HEK293 (cell line): ENCODE data around the gene CCBE1.

ENCODE experiments used
- CTCF ChIA-PET: fragments of 350-600 bp; formaldehyde crosslinking; extraction: SDS; loops from one replicate; lab custom pipeline; 2021; ENCODE audit warnings: antibody characterized with exemption; lab: Yijun Ruan, JAX
- POLR2A ChIA-PET: fragments of 300-600 bp; formaldehyde crosslinking; extraction: SDS; loops from one replicate; lab custom pipeline; 2020; ENCODE audit warnings: antibody characterized with exemption, inconsistent platforms; lab: Yijun Ruan, JAX
- H3K27ac ChIP-seq: fragments of 200-500 bp; sonication (Bioruptor generic); 2 replicates; pipeline ENCODE4 v1.5.1; 2014; ENCODE audit warnings: low read depth, low read length, control low read depth, inconsistent platforms; ENCODE audit errors: extremely low read depth
- H3K36me3 ChIP-seq, 2 experiments: fragments of 200-500 bp in 1 of 2; sonication (Bioruptor generic) in 1 of 2; 1 replicate in 1 of 2; 2 replicates in 1 of 2; pipeline ENCODE4 v1.5.1; 2014 to 2017; ENCODE audit warnings: inconsistent platforms in 2 of 2, low read length in 2 of 2; ENCODE audit not compliant: control insufficient read depth in 2 of 2, insufficient read depth in 1 of 2
- H3K4me1 ChIP-seq: fragments of 200-500 bp; sonication (Bioruptor generic); 2 replicates; pipeline ENCODE4 v1.5.1; 2014; ENCODE audit warnings: mild to moderate bottlenecking, low read length, inconsistent platforms; ENCODE audit not compliant: control insufficient read depth, insufficient read depth
- H3K4me3 ChIP-seq: 2 replicates; pipeline ENCODE4 v1.5.1; 2011; ENCODE audit warnings: low read depth, mild to moderate bottlenecking, control low read depth, low read length, moderate library complexity
- H3K9me3 ChIP-seq: fragments of 200-500 bp; sonication (Bioruptor generic); 2 replicates; pipeline ENCODE4 v1.5.1; 2014; ENCODE audit warnings: low read depth, low read length, inconsistent platforms; ENCODE audit not compliant: control insufficient read depth, insufficient read depth
- FEZF1 ChIP-seq: fragments of 450-650 bp; formaldehyde crosslinking; IDR thresholded peaks from 2 replicates; pipeline ENCODE4 v1.5.1; 2016; ENCODE audit warnings: missing biosample characterization, missing genetic modification characterization
- REPIN1 ChIP-seq: fragments of 450-650 bp; formaldehyde crosslinking; IDR thresholded peaks from 2 replicates; pipeline ENCODE4 v1.5.1; 2017; ENCODE audit warnings: missing biosample characterization, missing genetic modification characterization, low read depth
- SP7 ChIP-seq: fragments of 450-650 bp; formaldehyde crosslinking; IDR thresholded peaks from 2 replicates; pipeline ENCODE4 v1.5.1; 2016; ENCODE audit warnings: missing biosample characterization, missing genetic modification characterization
- ZFP3 ChIP-seq: fragments of 450-650 bp; formaldehyde crosslinking; IDR thresholded peaks from 2 replicates; pipeline ENCODE4 v1.5.1; 2016; ENCODE audit warnings: low read depth, missing biosample characterization, missing genetic modification characterization
- ZNF202 ChIP-seq: fragments of 450-650 bp; formaldehyde crosslinking; IDR thresholded peaks from 2 replicates; pipeline ENCODE4 v1.5.1; 2016; ENCODE audit warnings: missing biosample characterization, missing genetic modification characterization, borderline replicate concordance
- ZNF394 ChIP-seq: fragments of 450-650 bp; formaldehyde crosslinking; IDR thresholded peaks from 2 replicates; pipeline ENCODE4 v1.5.1; 2016; ENCODE audit warnings: missing biosample characterization, missing genetic modification characterization, mild to moderate bottlenecking, moderate library complexity, borderline replicate concordance
- ZNF623 ChIP-seq: fragments of 450-650 bp; formaldehyde crosslinking; IDR thresholded peaks from 2 replicates; pipeline ENCODE4 v1.5.1; 2016; ENCODE audit warnings: missing biosample characterization, missing genetic modification characterization
- ZNF654 ChIP-seq: fragments of 450-650 bp; formaldehyde crosslinking; IDR thresholded peaks from 2 replicates; pipeline ENCODE4 v1.5.1; 2016; ENCODE audit warnings: low read depth, missing biosample characterization, missing genetic modification characterization
- ZNF843 ChIP-seq: fragments of 450-650 bp; formaldehyde crosslinking; IDR thresholded peaks from 2 replicates; pipeline ENCODE4 v1.5.1; 2016; ENCODE audit warnings: missing biosample characterization, missing genetic modification characterization
- ZSCAN30 ChIP-seq: fragments of 450-650 bp; IDR thresholded peaks from 2 replicates; pipeline ENCODE4 v1.5.1; 2018; ENCODE audit warnings: missing biosample characterization, mild to moderate bottlenecking, missing genetic modification characterization, moderate library complexity
- TF ChIP-seq, protein P1 (sequence below): fragments of 450-650 bp; formaldehyde crosslinking; IDR thresholded peaks from 2 replicates; pipeline ENCODE4 v1.5.1; 2017; ENCODE audit warnings: missing biosample characterization, mild to moderate bottlenecking, missing genetic modification characterization, moderate library complexity
- TF ChIP-seq, protein P2 (sequence below): fragments of 450-650 bp; formaldehyde crosslinking; IDR thresholded peaks from 2 replicates; pipeline ENCODE4 v1.5.1; 2016; ENCODE audit warnings: missing biosample characterization, missing genetic modification characterization
- TF ChIP-seq, protein P3 (sequence below): fragments of 450-650 bp; formaldehyde crosslinking; IDR thresholded peaks from 2 replicates; pipeline ENCODE4 v1.5.1; 2017; ENCODE audit warnings: missing biosample characterization, missing genetic modification characterization

The CCBE1 gene

DNA sequence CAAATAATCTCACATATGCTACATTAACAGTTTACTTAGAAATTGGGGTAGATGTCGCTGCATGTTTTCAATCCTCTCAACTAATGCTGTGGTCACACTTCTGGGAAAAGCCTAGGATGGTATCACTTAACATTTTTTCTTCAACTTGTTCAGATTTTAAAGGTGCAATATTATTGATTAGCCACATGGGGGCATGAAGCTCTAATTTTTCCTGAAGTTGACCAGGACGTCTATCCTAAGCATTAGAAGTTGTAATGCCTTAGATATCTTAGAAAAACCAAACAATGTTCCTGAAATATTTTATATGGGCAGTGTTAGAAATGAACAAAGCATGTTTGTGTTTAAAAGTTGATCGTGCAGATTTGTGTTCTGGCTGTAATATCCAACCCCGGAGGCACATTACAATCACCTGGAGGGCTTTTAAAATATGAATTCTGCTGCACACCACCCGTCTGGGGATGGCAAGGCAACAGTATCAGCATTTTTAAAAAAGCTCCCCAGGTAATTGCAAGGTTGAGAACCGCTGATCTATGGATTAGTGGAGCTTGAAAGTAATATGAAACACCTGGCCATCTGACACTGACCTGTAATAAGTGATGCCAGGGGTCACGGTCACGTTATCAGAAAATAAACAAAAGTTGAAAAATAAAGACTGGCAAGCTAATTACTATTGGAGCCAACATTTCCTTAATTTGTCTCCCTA, 237.7 kb downstream of the CCBE1 start:
- Histone ChIP-seq H3K27ac (peak overlapping the region; percentile 43; the same call in 1 of the 2 replicates), H3K36me3 (no peaks in the 10 kb centered on the region), H3K4me1 (peaks cover 22% of the 10 kb centered on the region), H3K4me3 (no peak overlapping the region), H3K9me3 (no peaks in the 10 kb centered on the region)
- ChIA-PET POLR2A (interaction anchor here (1.3 to 2.7 kb wide), 7 partner anchors 25 to 441 kb away, joined by 3 to 14 read pairs (median 9); partner anchors contain the start of genes CCBE1 and PMAIP1), CTCF (interaction anchor here (0.5 to 7.1 kb wide), 67 partner anchors 9 to 850 kb away, joined by 3 to 204 read pairs (median 5); partner anchors contain the start of genes CCBE1 and PMAIP1)
- no peak for TF ChIP-seq ZNF623 (tag by site-specific recombination)
- TF ChIP-seq, protein P1, sequence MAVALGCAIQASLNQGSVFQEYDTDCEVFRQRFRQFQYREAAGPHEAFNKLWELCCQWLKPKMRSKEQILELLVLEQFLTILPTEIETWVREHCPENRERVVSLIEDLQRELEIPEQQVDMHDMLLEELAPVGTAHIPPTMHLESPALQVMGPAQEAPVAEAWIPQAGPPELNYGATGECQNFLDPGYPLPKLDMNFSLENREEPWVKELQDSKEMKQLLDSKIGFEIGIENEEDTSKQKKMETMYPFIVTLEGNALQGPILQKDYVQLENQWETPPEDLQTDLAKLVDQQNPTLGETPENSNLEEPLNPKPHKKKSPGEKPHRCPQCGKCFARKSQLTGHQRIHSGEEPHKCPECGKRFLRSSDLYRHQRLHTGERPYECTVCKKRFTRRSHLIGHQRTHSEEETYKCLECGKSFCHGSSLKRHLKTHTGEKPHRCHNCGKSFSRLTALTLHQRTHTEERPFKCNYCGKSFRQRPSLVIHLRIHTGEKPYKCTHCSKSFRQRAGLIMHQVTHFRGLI (tag by site-specific recombination): no peak
- TF ChIP-seq FEZF1 (tag by site-specific recombination): peak; percentile 23
- peak; percentile 14 for TF ChIP-seq SP7 (tag by site-specific recombination)
- no peak for TF ChIP-seq ZSCAN30
- peak; percentile 69 for TF ChIP-seq ZNF654
- TF ChIP-seq, protein P2, sequence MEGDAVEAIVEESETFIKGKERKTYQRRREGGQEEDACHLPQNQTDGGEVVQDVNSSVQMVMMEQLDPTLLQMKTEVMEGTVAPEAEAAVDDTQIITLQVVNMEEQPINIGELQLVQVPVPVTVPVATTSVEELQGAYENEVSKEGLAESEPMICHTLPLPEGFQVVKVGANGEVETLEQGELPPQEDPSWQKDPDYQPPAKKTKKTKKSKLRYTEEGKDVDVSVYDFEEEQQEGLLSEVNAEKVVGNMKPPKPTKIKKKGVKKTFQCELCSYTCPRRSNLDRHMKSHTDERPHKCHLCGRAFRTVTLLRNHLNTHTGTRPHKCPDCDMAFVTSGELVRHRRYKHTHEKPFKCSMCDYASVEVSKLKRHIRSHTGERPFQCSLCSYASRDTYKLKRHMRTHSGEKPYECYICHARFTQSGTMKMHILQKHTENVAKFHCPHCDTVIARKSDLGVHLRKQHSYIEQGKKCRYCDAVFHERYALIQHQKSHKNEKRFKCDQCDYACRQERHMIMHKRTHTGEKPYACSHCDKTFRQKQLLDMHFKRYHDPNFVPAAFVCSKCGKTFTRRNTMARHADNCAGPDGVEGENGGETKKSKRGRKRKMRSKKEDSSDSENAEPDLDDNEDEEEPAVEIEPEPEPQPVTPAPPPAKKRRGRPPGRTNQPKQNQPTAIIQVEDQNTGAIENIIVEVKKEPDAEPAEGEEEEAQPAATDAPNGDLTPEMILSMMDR (tag by site-specific recombination): peak; percentile 41; the same call in 1 of the 2 replicates
- no peak for TF ChIP-seq ZNF202 (tag by site-specific recombination)
- TF ChIP-seq ZNF843 (tag by site-specific recombination): 0 out of 2 replicates have a peak, but pooled peaks have one; percentile 16
- no peak for TF ChIP-seq ZFP3 (tag by site-specific recombination)

DNA sequence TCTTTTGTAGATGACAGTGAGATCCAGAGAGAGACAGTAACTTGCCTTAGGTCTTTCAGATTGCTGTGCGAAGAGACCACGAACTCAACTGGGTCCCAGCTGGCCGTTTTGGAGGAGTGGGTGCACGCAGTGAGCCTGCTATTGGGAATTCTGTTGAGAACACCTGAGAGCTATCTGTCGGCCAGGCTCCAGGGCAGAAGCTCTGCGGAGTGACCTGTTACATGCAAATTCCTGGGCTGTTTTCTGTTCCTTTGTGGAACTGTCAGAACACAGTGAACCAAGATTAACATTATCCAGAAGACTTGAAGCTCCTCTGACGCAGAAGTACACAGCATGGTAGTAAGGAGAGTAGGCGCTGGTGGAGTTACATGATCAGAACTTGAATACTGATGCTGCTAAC, 238.6 kb downstream of the CCBE1 start:
- Histone ChIP-seq H3K27ac (no peak overlapping the region), H3K4me3 (no peak overlapping the region), H3K9me3 (no peaks in the 10 kb centered on the region), H3K36me3 (no peaks in the 10 kb centered on the region), H3K4me1 (peaks cover 28% of the 10 kb centered on the region)
- TF ChIP-seq ZNF394 (tag by site-specific recombination): no peak
- ChIA-PET CTCF (interaction anchor here (0.6 to 7.1 kb wide), 47 partner anchors 9 to 1037 kb away, joined by 3 to 204 read pairs (median 4); partner anchors contain the start of genes CCBE1 and PMAIP1), POLR2A (interaction anchor here (2.2 to 2.7 kb wide), 3 partner anchors 58 to 442 kb away, joined by 9 to 14 read pairs (median 9); partner anchors contain the start of genes CCBE1 and PMAIP1)

DNA sequence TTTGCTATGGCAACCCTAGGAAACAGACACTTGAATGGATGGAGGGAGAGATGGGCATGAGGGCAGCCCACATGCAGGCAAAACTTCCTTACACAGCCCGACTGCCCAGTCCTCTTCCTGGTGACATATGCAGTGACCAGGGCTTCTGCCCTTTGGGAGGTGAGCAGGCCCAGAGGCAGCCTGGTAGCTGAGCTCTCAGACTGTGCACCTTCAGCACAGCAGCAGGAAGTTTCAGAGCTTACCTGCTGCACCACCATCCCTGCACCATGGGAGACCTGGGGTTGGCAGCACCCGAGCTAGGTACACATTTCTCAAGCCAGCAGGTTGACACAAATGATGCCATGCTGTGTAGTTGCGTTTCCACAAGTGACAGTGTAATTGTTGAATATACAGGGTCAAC, 240.6 kb downstream of the CCBE1 start:
- Histone ChIP-seq H3K36me3 (no peaks in the 10 kb centered on the region), H3K4me1 (peaks cover 33% of the 10 kb centered on the region), H3K9me3 (no peaks in the 10 kb centered on the region), H3K4me3 (no peak overlapping the region), H3K27ac (no peak overlapping the region)
- TF ChIP-seq ZSCAN30: no peak
- TF ChIP-seq REPIN1 (tag by site-specific recombination): no peak
- TF ChIP-seq, protein P3, sequence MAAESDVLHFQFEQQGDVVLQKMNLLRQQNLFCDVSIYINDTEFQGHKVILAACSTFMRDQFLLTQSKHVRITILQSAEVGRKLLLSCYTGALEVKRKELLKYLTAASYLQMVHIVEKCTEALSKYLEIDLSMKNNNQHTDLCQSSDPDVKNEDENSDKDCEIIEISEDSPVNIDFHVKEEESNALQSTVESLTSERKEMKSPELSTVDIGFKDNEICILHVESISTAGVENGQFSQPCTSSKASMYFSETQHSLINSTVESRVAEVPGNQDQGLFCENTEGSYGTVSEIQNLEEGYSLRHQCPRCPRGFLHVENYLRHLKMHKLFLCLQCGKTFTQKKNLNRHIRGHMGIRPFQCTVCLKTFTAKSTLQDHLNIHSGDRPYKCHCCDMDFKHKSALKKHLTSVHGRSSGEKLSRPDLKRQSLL (tag by site-specific recombination): no peak
- POLR2A ChIA-PET: no interaction called here
- CTCF ChIA-PET: interaction anchor here (1.3 to 7.1 kb wide), 4 partner anchors 54 to 366 kb away, joined by 4 to 204 read pairs (median 44); partner anchors contain the start of gene CCBE1
